Effector memory CD4-positive, alpha-beta T cell (primary cell): ENCODE results near the gene SARNP.
"Not testable (repeated sequence)": the region's sequence is repeated elsewhere in the genome, so short reads cannot be mapped to it uniquely, and the experiment has no call there.

Experiments used
- DNase-seq, 3 donors: peaks; one replicate each; pipeline ENCODE4 v3.0.0-alpha.2; 2020
- H3K27ac ChIP-seq: 2 replicates; pipeline ENCODE4 v1.7.0; 2013; ENCODE audit warnings: mild to moderate bottlenecking, low read length, moderate library complexity; ENCODE audit not compliant: insufficient read depth, poor library complexity, severe bottlenecking
- H3K27me3 ChIP-seq: replicated peaks from 2 replicates; pipeline ENCODE4 v1.7.0; 2013; ENCODE audit warnings: mild to moderate bottlenecking, low read length; ENCODE audit not compliant: insufficient read depth, control insufficient read depth, poor library complexity, severe bottlenecking
- H3K36me3 ChIP-seq: 2 replicates; pipeline ENCODE4 v1.7.0; 2013; ENCODE audit warnings: mild to moderate bottlenecking, low read length, moderate library complexity; ENCODE audit not compliant: control insufficient read depth, insufficient read depth
- H3K4me1 ChIP-seq: 2 replicates; pipeline ENCODE4 v1.7.0; 2013; ENCODE audit warnings: low read length, mild to moderate bottlenecking; ENCODE audit not compliant: control insufficient read depth, insufficient read depth, poor library complexity, severe bottlenecking
- H3K4me3 ChIP-seq: 2 replicates; pipeline ENCODE4 v1.7.0; 2013; ENCODE audit warnings: low read length, low read depth, mild to moderate bottlenecking; ENCODE audit not compliant: insufficient read depth, poor library complexity, severe bottlenecking
- H3K9me3 ChIP-seq: 2 replicates; pipeline ENCODE4 v1.7.0; 2013; ENCODE audit warnings: mild to moderate bottlenecking, low read length, moderate library complexity; ENCODE audit not compliant: control insufficient read depth

SARNP gene

GRCh38 chr12:55839345-55840140 lies 22.0 kb upstream of the SARNP start:
- H3K9me3 ChIP-seq: no peaks in the 10 kb centered on the region
- no peak overlapping the region for H3K4me3 ChIP-seq
- H3K27ac ChIP-seq: no peak overlapping the region
- no peak for DNase-seq
- no peaks in the 10 kb centered on the region for H3K27me3 ChIP-seq
- H3K36me3 ChIP-seq: no peaks in the 10 kb centered on the region
- no peaks in the 10 kb centered on the region for H3K4me1 ChIP-seq

- no peaks in the 10 kb centered on the region for H3K36me3 ChIP-seq
- H3K9me3 ChIP-seq: no peaks in the 10 kb centered on the region
- DNase-seq: no peak
- no peak overlapping the region for H3K4me3 ChIP-seq
- no peak overlapping the region for H3K27ac ChIP-seq
- no peaks in the 10 kb centered on the region for H3K4me1 ChIP-seq
- no peaks in the 10 kb centered on the region for H3K27me3 ChIP-seq
Observed at GRCh38 chr12:55838361-55838760, 20.8 kb upstream of the SARNP start.

GRCh38 chr12:55834400-55834799 lies 16.9 kb upstream of the SARNP start:
- H3K36me3 ChIP-seq, H3K9me3 ChIP-seq, H3K27ac ChIP-seq, DNase-seq, H3K27me3 ChIP-seq, H3K4me3 ChIP-seq: not testable (repeated sequence)
- peaks cover 15% of the 10 kb centered on the region for H3K4me1 ChIP-seq

- no peak overlapping the region for H3K4me3 ChIP-seq
- no peak overlapping the region for H3K27ac ChIP-seq
- H3K36me3 ChIP-seq: no peaks in the 10 kb centered on the region
- no peaks in the 10 kb centered on the region for H3K27me3 ChIP-seq
- DNase-seq: no peak
- peaks cover 15% of the 10 kb centered on the region for H3K4me1 ChIP-seq
- no peaks in the 10 kb centered on the region for H3K9me3 ChIP-seq
Observed at GRCh38 chr12:55833056-55833455, 15.5 kb upstream of the SARNP start.

- no peak for DNase-seq
- Histone ChIP-seq H3K36me3 (no peaks in the 10 kb centered on the region), H3K9me3 (no peaks in the 10 kb centered on the region), H3K27ac (no peak overlapping the region), H3K27me3 (no peaks in the 10 kb centered on the region), H3K4me1 (peaks cover 23% of the 10 kb centered on the region), H3K4me3 (no peak overlapping the region)
Observed at GRCh38 chr12:55831447-55831815, 13.9 kb upstream of the SARNP start.

- peaks cover 27% of the 10 kb centered on the region for H3K4me1 ChIP-seq
- DNase-seq: no peak
- no peaks in the 10 kb centered on the region for H3K27me3 ChIP-seq
- H3K27ac ChIP-seq: peak overlapping the region; percentile 67
- H3K36me3 ChIP-seq: no peaks in the 10 kb centered on the region
- H3K9me3 ChIP-seq: no peaks in the 10 kb centered on the region
- peak overlapping the region; percentile 99 for H3K4me3 ChIP-seq
Observed at GRCh38 chr12:55830601-55831446, 13.3 kb upstream of the SARNP start.

GRCh38 chr12:55829967-55830600 lies 12.6 kb upstream of the SARNP start:
- H3K27me3 ChIP-seq: no peaks in the 10 kb centered on the region
- peak overlapping the region; percentile 99 for H3K4me3 ChIP-seq
- DNase-seq: no peak
- H3K9me3 ChIP-seq: no peaks in the 10 kb centered on the region
- no peaks in the 10 kb centered on the region for H3K36me3 ChIP-seq
- H3K27ac ChIP-seq: peak overlapping the region; percentile 67
- H3K4me1 ChIP-seq: peaks cover 27% of the 10 kb centered on the region

GRCh38 chr12:55828357-55828756 lies 10.8 kb upstream of the SARNP start:
- Histone ChIP-seq H3K4me3 (no peak overlapping the region), H3K27ac (peak overlapping the region; percentile 56), H3K9me3 (no peaks in the 10 kb centered on the region), H3K27me3 (no peaks in the 10 kb centered on the region), H3K36me3 (peaks cover 2% of the 10 kb centered on the region), H3K4me1 (peaks cover 27% of the 10 kb centered on the region)
- no peak for DNase-seq

GRCh38 chr12:55827806-55828205 lies 10.3 kb upstream of the SARNP start:
- H3K27me3 ChIP-seq: no peaks in the 10 kb centered on the region
- H3K4me3 ChIP-seq: no peak overlapping the region
- H3K27ac ChIP-seq: no peak overlapping the region
- DNase-seq: no peak
- no peaks in the 10 kb centered on the region for H3K9me3 ChIP-seq
- peaks cover 27% of the 10 kb centered on the region for H3K4me1 ChIP-seq
- H3K36me3 ChIP-seq: peaks cover 8% of the 10 kb centered on the region

- Histone ChIP-seq H3K36me3 (peaks cover 36% of the 10 kb centered on the region), H3K4me3 (no peak overlapping the region), H3K27me3 (no peaks in the 10 kb centered on the region), H3K27ac (no peak overlapping the region), H3K9me3 (no peaks in the 10 kb centered on the region), H3K4me1 (peaks cover 13% of the 10 kb centered on the region)
- no peak for DNase-seq
Observed at GRCh38 chr12:55824726-55825125, 7.2 kb upstream of the SARNP start.
